Measurements from ENCODE around the gene TADA3. TPM values are rescaled to one million over a fixed set of nuclear protein-coding genes. Genes with fewer than 3 reads are reported as not detected.

The TADA3 gene
- total RNA-seq, 6 experiments from 2014 or later, result 69.2 to 84.9 (median 77.0) TPM

- no peak for TF ChIP-seq CTCF (IDR thresholded peaks at IDR 0.05)
- Mint-ChIP-seq H3K27ac (no peak overlapping the region), H3K9me3 (no peaks in the 10 kb centered on the region), H3K4me3 (no peak overlapping the region), H3K36me3 (ENCODE audit: low read depth) (peaks cover 14% of the 10 kb centered on the region), H3K27me3 (ENCODE audit: insufficient read depth) (peaks cover 7% of the 10 kb centered on the region), H3K4me1 (ENCODE audit: low read depth) (peaks cover 37% of the 10 kb centered on the region)
- DNase-seq, result no peak
Observed at GRCh38 chr3:9765865-9766264, 26.4 kb downstream of the TADA3 start.

GRCh38 chr3:9762871-9763270, 29.4 kb downstream of the TADA3 start:
- no peak for TF ChIP-seq CTCF (IDR thresholded peaks at IDR 0.05)
- H3K9me3 Mint-ChIP-seq, result no peaks in the 10 kb centered on the region
- H3K27ac Mint-ChIP-seq, result no peak overlapping the region
- H3K4me3 Mint-ChIP-seq, result no peak overlapping the region
- H3K27me3 Mint-ChIP-seq (ENCODE audit: insufficient read depth), result peaks cover 6% of the 10 kb centered on the region
- H3K36me3 Mint-ChIP-seq (ENCODE audit: low read depth), result peaks cover 29% of the 10 kb centered on the region
- peaks cover 14% of the 10 kb centered on the region for H3K4me1 Mint-ChIP-seq (ENCODE audit: low read depth)
- DNase-seq, result no peak

GRCh38 chr3:9761919-9762318, 30.4 kb downstream of the TADA3 start:
- Mint-ChIP-seq H3K27me3 (ENCODE audit: insufficient read depth) (peaks cover 6% of the 10 kb centered on the region), H3K4me3 (no peak overlapping the region), H3K27ac (no peak overlapping the region), H3K4me1 (ENCODE audit: low read depth) (peaks cover 4% of the 10 kb centered on the region), H3K36me3 (ENCODE audit: low read depth) (peaks cover 29% of the 10 kb centered on the region), H3K9me3 (no peaks in the 10 kb centered on the region)
- TF ChIP-seq CTCF (IDR thresholded peaks at IDR 0.05), result no peak
- no peak for DNase-seq

- Mint-ChIP-seq H3K9me3 (no peaks in the 10 kb centered on the region), H3K27ac (no peak overlapping the region), H3K36me3 (ENCODE audit: low read depth) (peaks cover 26% of the 10 kb centered on the region), H3K4me3 (no peak overlapping the region), H3K27me3 (ENCODE audit: insufficient read depth) (peaks cover 6% of the 10 kb centered on the region), H3K4me1 (ENCODE audit: low read depth) (no peaks in the 10 kb centered on the region)
- no peak for DNase-seq
- no peak for TF ChIP-seq CTCF (IDR thresholded peaks at IDR 0.05)
Observed at GRCh38 chr3:9760779-9761505, 31.3 kb downstream of the TADA3 start.

GRCh38 chr3:9757427-9757826, 34.8 kb downstream of the TADA3 start:
- Mint-ChIP-seq H3K4me3 (no peak overlapping the region), H3K27me3 (ENCODE audit: insufficient read depth) (peaks cover 2% of the 10 kb centered on the region; the same call in 1 of the 2 replicates), H3K36me3 (ENCODE audit: low read depth) (peaks cover 31% of the 10 kb centered on the region), H3K4me1 (ENCODE audit: low read depth) (peaks cover 10% of the 10 kb centered on the region), H3K27ac (no peak overlapping the region), H3K9me3 (no peaks in the 10 kb centered on the region)
- TF ChIP-seq CTCF (IDR thresholded peaks at IDR 0.05), result no peak
- DNase-seq, result no peak

Data from HFFc6 (cell line).